Measurements from ENCODE around the gene YPEL2.
"Not testable (repeated sequence)": the region's sequence is repeated elsewhere in the genome, so short reads cannot be mapped to it uniquely, and the experiment has no call there.

Gene YPEL2

DNA sequence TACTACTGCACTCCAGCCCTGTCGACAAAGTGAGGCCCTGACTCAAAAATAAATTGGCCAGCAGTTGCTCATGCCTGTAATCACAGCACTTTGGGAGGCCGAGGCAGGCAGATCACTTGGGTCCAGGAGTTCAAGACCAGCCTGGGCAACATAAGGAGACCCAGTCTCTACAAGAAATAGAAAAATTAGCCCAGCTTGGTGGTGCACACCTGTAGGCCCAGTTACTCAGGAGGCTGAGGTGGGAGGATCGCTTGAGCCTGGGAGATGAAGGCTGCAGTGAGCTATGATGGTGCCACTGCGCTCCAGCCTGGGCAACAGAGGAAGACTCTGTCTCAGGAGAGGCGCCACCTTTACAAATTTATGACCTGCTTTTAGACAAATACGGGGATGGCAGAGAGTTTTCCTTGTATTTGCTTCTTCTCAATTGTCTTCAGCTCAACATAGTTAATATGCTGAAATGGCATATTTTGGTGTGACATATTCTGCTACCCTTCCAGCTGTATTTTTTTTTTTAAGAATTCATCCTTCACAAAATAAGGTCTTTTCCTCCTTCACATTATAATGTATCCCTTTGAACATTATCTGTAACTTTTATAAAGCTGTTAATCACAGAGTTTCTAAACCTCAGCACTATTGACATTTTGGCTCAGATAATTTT is 21.1 kb upstream of the YPEL2 start:
- Histone ChIP-seq H3K4ac (ENCODE audit: low read length) (no peak overlapping the region), H2BK5ac (ENCODE audit: low read length) (no peak overlapping the region), H3K9me3 (replicated peaks in 1 of 2; ENCODE audit: control insufficient read depth in 2 of 2, insufficient read depth in 1 of 2, low read depth in 1 of 2, low read length in 2 of 2) (no peaks in the 10 kb centered on the region), H3K36me3 (replicated peaks in 1 of 2; ENCODE audit: control insufficient read depth in 2 of 2, insufficient read depth in 2 of 2, low read length in 2 of 2) (no peaks in the 10 kb centered on the region), H2BK120ac (ENCODE audit: low read depth, low read length) (no peak overlapping the region), H3K9ac (ENCODE audit: low read depth, low read length, poor library complexity) (no peak overlapping the region), H3K4me3 (ENCODE audit: low read length in 2 of 2) (no peak overlapping the region), H3K18ac (ENCODE audit: low read length) (no peak overlapping the region), H3K79me1 (ENCODE audit: low read depth, low read length) (no peaks in the 10 kb centered on the region), H4K8ac (ENCODE audit: low read depth, low read length) (no peak overlapping the region), H3K27ac (replicated peaks; ENCODE audit: low read length) (no peak overlapping the region), H2BK15ac (ENCODE audit: low read length) (no peak overlapping the region), H2BK12ac (ENCODE audit: low read length) (no peak overlapping the region), H4K91ac (ENCODE audit: low read depth, low read length, poor library complexity) (no peak overlapping the region), H3K4me1 (ENCODE audit: control insufficient read depth in 2 of 2, insufficient read depth in 1 of 2, low read depth in 1 of 2, low read length in 2 of 2) (no peaks in the 10 kb centered on the region), H3K27me3 (ENCODE audit: control insufficient read depth in 3 of 3, insufficient read depth in 3 of 3, low read depth in 1 of 3, low read length in 3 of 3) (no peaks in the 10 kb centered on the region), H3K4me2 (ENCODE audit: insufficient read depth, low read length, poor library complexity, severe bottlenecking) (no peak overlapping the region), H2AFZ (ENCODE audit: low read length) (peak overlapping the region; percentile 68), H2AK5ac (ENCODE audit: low read depth, low read length) (no peak overlapping the region), H3K14ac (ENCODE audit: low read length) (no peak overlapping the region), H3K23ac (ENCODE audit: low read depth, low read length, poor library complexity) (no peak overlapping the region)
- WGBS, 2 donors (ENCODE audit: extremely low coverage in 2 of 2, insufficient read length in 2 of 2, insufficient replicate concordance in 1 of 2), result no CpG with 5 or more reads among the region's 6 CpGs
- no peak for DNase-seq (ENCODE audit: low spot score)

DNA sequence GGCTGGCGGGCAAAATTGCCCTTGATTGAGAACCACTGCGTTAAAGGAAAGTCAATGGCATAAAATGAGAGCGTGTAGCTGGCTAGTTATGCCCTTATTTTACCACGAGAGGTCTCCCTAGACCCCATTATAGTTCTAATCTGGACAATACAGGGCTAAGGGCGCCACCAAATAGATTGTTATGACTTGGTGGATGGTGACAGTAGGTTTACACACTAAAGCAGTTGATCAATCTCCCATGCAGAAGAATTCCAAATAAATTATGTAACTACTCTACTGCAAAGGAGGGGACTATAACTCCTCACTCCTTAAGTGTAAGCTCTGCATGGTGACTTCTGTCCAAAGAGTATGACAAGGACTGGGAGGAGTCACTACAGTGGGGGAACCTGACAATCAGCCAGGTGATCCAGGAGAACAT is 20.4 kb upstream of the YPEL2 start:
- no peak overlapping the region for H3K9ac ChIP-seq (ENCODE audit: low read depth, low read length, poor library complexity)
- H3K27me3 ChIP-seq (ENCODE audit: control insufficient read depth in 3 of 3, insufficient read depth in 3 of 3, low read depth in 1 of 3, low read length in 3 of 3), result no peaks in the 10 kb centered on the region
- no peaks in the 10 kb centered on the region for H3K79me1 ChIP-seq (ENCODE audit: low read depth, low read length)
- no peak overlapping the region for H3K18ac ChIP-seq (ENCODE audit: low read length)
- no peak overlapping the region for H2BK12ac ChIP-seq (ENCODE audit: low read length)
- no peak overlapping the region for H2BK5ac ChIP-seq (ENCODE audit: low read length)
- no peak overlapping the region for H4K8ac ChIP-seq (ENCODE audit: low read depth, low read length)
- no peak overlapping the region for H4K91ac ChIP-seq (ENCODE audit: low read depth, low read length, poor library complexity)
- no peak overlapping the region for H2AK5ac ChIP-seq (ENCODE audit: low read depth, low read length)
- H3K4ac ChIP-seq (ENCODE audit: low read length), result no peak overlapping the region
- WGBS, 2 donors (ENCODE audit: extremely low coverage in 2 of 2, insufficient read length in 2 of 2, insufficient replicate concordance in 1 of 2), result no CpG with 5 or more reads among the region's 5 CpGs
- peak overlapping the region; percentile 68 for H2AFZ ChIP-seq (ENCODE audit: low read length)
- H3K23ac ChIP-seq (ENCODE audit: low read depth, low read length, poor library complexity), result no peak overlapping the region
- H3K9me3 ChIP-seq (replicated peaks in 1 of 2; ENCODE audit: control insufficient read depth in 2 of 2, insufficient read depth in 1 of 2, low read depth in 1 of 2, low read length in 2 of 2), result no peaks in the 10 kb centered on the region
- no peak overlapping the region for H3K4me2 ChIP-seq (ENCODE audit: insufficient read depth, low read length, poor library complexity, severe bottlenecking)
- no peak overlapping the region for H2BK120ac ChIP-seq (ENCODE audit: low read depth, low read length)
- H3K4me1 ChIP-seq (ENCODE audit: control insufficient read depth in 2 of 2, insufficient read depth in 1 of 2, low read depth in 1 of 2, low read length in 2 of 2), result no peaks in the 10 kb centered on the region
- no peak overlapping the region for H2BK15ac ChIP-seq (ENCODE audit: low read length)
- DNase-seq (ENCODE audit: low spot score), result peak; percentile 57
- no peak overlapping the region for H3K14ac ChIP-seq (ENCODE audit: low read length)
- no peak overlapping the region for H3K27ac ChIP-seq (replicated peaks; ENCODE audit: low read length)
- H3K36me3 ChIP-seq (replicated peaks in 1 of 2; ENCODE audit: control insufficient read depth in 2 of 2, insufficient read depth in 2 of 2, low read length in 2 of 2), result no peaks in the 10 kb centered on the region
- H3K4me3 ChIP-seq (ENCODE audit: low read length in 2 of 2), result no peak overlapping the region

DNA sequence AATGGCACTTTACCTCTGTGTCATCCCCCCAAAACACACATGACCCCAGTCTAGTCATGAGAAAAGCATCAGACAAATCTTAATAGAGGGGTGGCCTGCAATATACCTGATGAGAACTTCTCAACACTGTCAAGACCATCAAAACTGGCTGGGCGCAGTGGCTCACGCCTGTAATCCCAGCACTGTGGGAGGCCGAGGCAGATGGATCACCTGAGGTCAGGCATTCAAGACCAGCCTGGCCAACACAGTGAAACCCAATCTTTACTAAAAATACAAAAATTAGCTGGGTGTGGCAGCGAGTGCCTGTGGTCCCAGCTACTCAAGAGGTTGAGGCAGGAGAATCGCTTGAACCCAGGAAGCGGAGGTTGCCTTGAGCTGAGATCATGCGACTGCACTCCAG is 19.9 kb upstream of the YPEL2 start:
- H3K27ac ChIP-seq (replicated peaks; ENCODE audit: low read length), result not testable (repeated sequence)

DNA sequence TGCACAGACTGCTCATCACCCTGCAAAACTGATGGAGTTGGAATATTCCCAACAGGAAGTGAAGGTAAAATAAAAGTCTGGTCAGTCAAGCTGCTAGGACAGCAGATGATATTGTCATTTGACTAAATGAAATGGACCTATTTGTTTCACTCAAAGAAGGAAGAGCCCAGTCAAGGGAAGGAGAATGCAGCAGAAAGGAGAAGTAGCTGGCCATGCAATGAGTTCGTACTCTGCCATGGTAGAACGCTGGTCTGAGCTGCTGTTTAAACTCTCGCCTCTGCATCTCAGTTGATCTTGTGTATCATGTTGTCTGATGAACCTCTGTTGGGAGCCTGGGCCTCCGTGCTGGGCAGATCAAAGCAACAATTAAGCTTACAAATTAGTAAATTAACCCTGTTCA is 15.6 kb upstream of the YPEL2 start:
- Histone ChIP-seq H3K9ac (ENCODE audit: low read depth, low read length, poor library complexity) (peak overlapping the region; percentile 7), H2BK12ac (ENCODE audit: low read length) (no peak overlapping the region), H3K18ac (ENCODE audit: low read length) (no peak overlapping the region), H3K9me3 (replicated peaks in 1 of 2; ENCODE audit: control insufficient read depth in 2 of 2, insufficient read depth in 1 of 2, low read depth in 1 of 2, low read length in 2 of 2) (no peaks in the 10 kb centered on the region), H3K36me3 (replicated peaks in 1 of 2; ENCODE audit: control insufficient read depth in 2 of 2, insufficient read depth in 2 of 2, low read length in 2 of 2) (no peaks in the 10 kb centered on the region), H2BK5ac (ENCODE audit: low read length) (no peak overlapping the region), H2BK120ac (ENCODE audit: low read depth, low read length) (no peak overlapping the region), H3K79me1 (ENCODE audit: low read depth, low read length) (no peaks in the 10 kb centered on the region), H3K27ac (replicated peaks; ENCODE audit: low read length) (no peak overlapping the region), H3K4ac (ENCODE audit: low read length) (no peak overlapping the region), H3K4me3 (ENCODE audit: low read length in 2 of 2) (no peak overlapping the region), H3K4me2 (ENCODE audit: insufficient read depth, low read length, poor library complexity, severe bottlenecking) (no peak overlapping the region), H2BK15ac (ENCODE audit: low read length) (no peak overlapping the region), H3K14ac (ENCODE audit: low read length) (no peak overlapping the region), H2AFZ (ENCODE audit: low read length) (no peak overlapping the region), H4K8ac (ENCODE audit: low read depth, low read length) (no peak overlapping the region), H4K91ac (ENCODE audit: low read depth, low read length, poor library complexity) (no peak overlapping the region), H2AK5ac (ENCODE audit: low read depth, low read length) (no peak overlapping the region), H3K27me3 (ENCODE audit: control insufficient read depth in 3 of 3, insufficient read depth in 3 of 3, low read depth in 1 of 3, low read length in 3 of 3) (no peaks in the 10 kb centered on the region), H3K23ac (ENCODE audit: low read depth, low read length, poor library complexity) (no peak overlapping the region), H3K4me1 (ENCODE audit: control insufficient read depth in 2 of 2, insufficient read depth in 1 of 2, low read depth in 1 of 2, low read length in 2 of 2) (no peaks in the 10 kb centered on the region)
- no peak for DNase-seq (ENCODE audit: low spot score)
- no CpG with 5 or more reads among the region's 4 CpGs for WGBS, 2 donors (ENCODE audit: extremely low coverage in 2 of 2, insufficient read length in 2 of 2, insufficient replicate concordance in 1 of 2)

More for the DNA sequence above, 19.9 kb upstream of the YPEL2 start:
- DNase-seq (ENCODE audit: low spot score); H3K4me2 ChIP-seq (ENCODE audit: insufficient read depth, low read length, poor library complexity, severe bottlenecking); H3K9ac ChIP-seq (ENCODE audit: low read depth, low read length, poor library complexity); H2BK12ac ChIP-seq (ENCODE audit: low read length); H3K27me3 ChIP-seq (ENCODE audit: control insufficient read depth in 3 of 3, insufficient read depth in 3 of 3, low read depth in 1 of 3, low read length in 3 of 3); H3K9me3 ChIP-seq (replicated peaks in 1 of 2; ENCODE audit: control insufficient read depth in 2 of 2, insufficient read depth in 1 of 2, low read depth in 1 of 2, low read length in 2 of 2); H3K23ac ChIP-seq (ENCODE audit: low read depth, low read length, poor library complexity); H4K91ac ChIP-seq (ENCODE audit: low read depth, low read length, poor library complexity); H3K4me1 ChIP-seq (ENCODE audit: control insufficient read depth in 2 of 2, insufficient read depth in 1 of 2, low read depth in 1 of 2, low read length in 2 of 2); H3K36me3 ChIP-seq (replicated peaks in 1 of 2; ENCODE audit: control insufficient read depth in 2 of 2, insufficient read depth in 2 of 2, low read length in 2 of 2); H3K4me3 ChIP-seq (ENCODE audit: low read length in 2 of 2); H3K18ac ChIP-seq (ENCODE audit: low read length); H2BK15ac ChIP-seq (ENCODE audit: low read length); H2BK5ac ChIP-seq (ENCODE audit: low read length); H3K79me1 ChIP-seq (ENCODE audit: low read depth, low read length); H4K8ac ChIP-seq (ENCODE audit: low read depth, low read length); H2BK120ac ChIP-seq (ENCODE audit: low read depth, low read length); H3K14ac ChIP-seq (ENCODE audit: low read length); H3K4ac ChIP-seq (ENCODE audit: low read length); H2AK5ac ChIP-seq (ENCODE audit: low read depth, low read length): not testable (repeated sequence)
- WGBS, 2 donors (ENCODE audit: extremely low coverage in 2 of 2, insufficient read length in 2 of 2, insufficient replicate concordance in 1 of 2), result no CpG with 5 or more reads among the region's 7 CpGs
- peak overlapping the region; percentile 18 for H2AFZ ChIP-seq (ENCODE audit: low read length)
